ENCODE data around the gene TAS2R31.

- TF ChIP-seq, protein P1, sequence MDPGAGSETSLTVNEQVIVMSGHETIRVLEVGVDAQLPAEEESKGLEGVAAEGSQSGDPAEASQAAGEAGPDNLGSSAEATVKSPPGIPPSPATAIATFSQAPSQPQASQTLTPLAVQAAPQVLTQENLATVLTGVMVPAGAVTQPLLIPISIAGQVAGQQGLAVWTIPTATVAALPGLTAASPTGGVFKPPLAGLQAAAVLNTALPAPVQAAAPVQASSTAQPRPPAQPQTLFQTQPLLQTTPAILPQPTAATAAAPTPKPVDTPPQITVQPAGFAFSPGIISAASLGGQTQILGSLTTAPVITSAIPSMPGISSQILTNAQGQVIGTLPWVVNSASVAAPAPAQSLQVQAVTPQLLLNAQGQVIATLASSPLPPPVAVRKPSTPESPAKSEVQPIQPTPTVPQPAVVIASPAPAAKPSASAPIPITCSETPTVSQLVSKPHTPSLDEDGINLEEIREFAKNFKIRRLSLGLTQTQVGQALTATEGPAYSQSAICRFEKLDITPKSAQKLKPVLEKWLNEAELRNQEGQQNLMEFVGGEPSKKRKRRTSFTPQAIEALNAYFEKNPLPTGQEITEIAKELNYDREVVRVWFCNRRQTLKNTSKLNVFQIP (CRISPR knock-in tag; IDR thresholded peaks at IDR 0.05; ENCODE audit: borderline replicate concordance, low read depth): no peak
- TF ChIP-seq ZFP30 (CRISPR knock-in tag; IDR thresholded peaks at IDR 0.05): no peak
These were observed 8.7 kb downstream of the TAS2R31 start, which contains the start of gene TAS2R19 for GRCh38 chr12:11022520-11022919.

Measured in SK-N-SH treated with all-trans-retinoic acid at 6 μM for 48 hours (cell line).